Neural cell (in vitro differentiated cells): ENCODE results near the gene GH1. TPM values are rescaled to one million over a fixed set of nuclear protein-coding genes. Genes with fewer than 3 reads are reported as not detected.

Experiments
- H2AFZ ChIP-seq: fragments of 200-600, 300-800 bp; sonication (generic), shearing (Covaris generic); 2 replicates; pipeline ENCODE4 v1.6.0; 2014; ENCODE audit warnings: low read depth, mild to moderate bottlenecking, antibody characterized with exemption, low read length, moderate library complexity
- H3F3A ChIP-seq: fragments of 200-600 bp; shearing (Covaris generic); 2 replicates; pipeline ENCODE4 v1.6.1; 2016; ENCODE audit warnings: mild to moderate bottlenecking, moderate library complexity, mixed read lengths, antibody characterized with exemption, low read length; ENCODE audit not compliant: insufficient read depth, poor library complexity, severe bottlenecking
- H3K27ac ChIP-seq: fragments of 200-600, 300-800 bp; sonication (generic), shearing (Covaris generic); 2 replicates; pipeline ENCODE4 v1.5.1; 2014; ENCODE audit warnings: mild to moderate bottlenecking, low read length, moderate library complexity
- H3K27me3 ChIP-seq: fragments of 300-800, 200-600 bp; sonication (generic), shearing (Covaris generic); 2 replicates; pipeline ENCODE4 v1.6.0; 2014; ENCODE audit warnings: mild to moderate bottlenecking, low read depth, low read length, moderate library complexity; ENCODE audit not compliant: insufficient read depth
- H3K36me3 ChIP-seq: fragments of 300-800, 200-600 bp; sonication (generic), shearing (Covaris generic); 2 replicates; pipeline ENCODE4 v1.5.1; 2014; ENCODE audit warnings: mild to moderate bottlenecking, antibody characterized with exemption, low read length, moderate library complexity; ENCODE audit not compliant: insufficient read depth
- H3K4me2 ChIP-seq: fragments of 300-800, 200-600 bp; sonication (generic), shearing (Covaris generic); 2 replicates; pipeline ENCODE4 v1.6.0; 2014; ENCODE audit warnings: mild to moderate bottlenecking, low read length
- H3K4me3 ChIP-seq: fragments of 300-800, 200-600 bp; sonication (generic), shearing (Covaris generic); 2 replicates; pipeline ENCODE4 v1.5.1; 2014; ENCODE audit warnings: mild to moderate bottlenecking, low read length, moderate library complexity
- H3K79me2 ChIP-seq: fragments of 200-600 bp; shearing (Covaris generic); replicated peaks from 2 replicates; pipeline ENCODE4 v1.6.0; 2014; ENCODE audit warnings: mild to moderate bottlenecking, low read length, moderate library complexity; ENCODE audit not compliant: insufficient read depth
- H3K9ac ChIP-seq: fragments of 300-800, 200-600 bp; sonication (generic), shearing (Covaris generic); 2 replicates; pipeline ENCODE4 v1.6.1; 2016; ENCODE audit warnings: mild to moderate bottlenecking, low read length, mixed read lengths
- H3K9me2 ChIP-seq: fragments of 200-600 bp; shearing (Covaris generic); 2 replicates; pipeline ENCODE4 v1.6.1; 2016; ENCODE audit warnings: mild to moderate bottlenecking, low read length, mixed read lengths; ENCODE audit not compliant: insufficient read depth
- H3K9me3 ChIP-seq: fragments of 200-600, 300-800 bp; sonication (generic), shearing (Covaris generic); 2 replicates; pipeline ENCODE4 v1.6.1; 2016; ENCODE audit warnings: mild to moderate bottlenecking, mixed run types, low read length, moderate library complexity, mixed read lengths
- H4K20me1 ChIP-seq: fragments of 200-600 bp; shearing (Covaris generic); 2 replicates; pipeline ENCODE4 v1.6.1; 2016; ENCODE audit warnings: mild to moderate bottlenecking, mixed run types; ENCODE audit not compliant: insufficient read depth
- EP300 ChIP-seq: fragments of 450-650 bp; conservative IDR thresholded peaks from 2 replicates; pipeline ENCODE4 v1.6.1; 2014; ENCODE audit warnings: antibody characterized with exemption, mild to moderate bottlenecking, moderate library complexity; ENCODE audit not compliant: poor library complexity, severe bottlenecking
- EZH2 ChIP-seq: fragments of 200-600, 300-800 bp; shearing (Covaris generic), sonication (generic); IDR thresholded peaks from 2 replicates; pipeline ENCODE4 v1.6.1; 2014; ENCODE audit warnings: antibody characterized with exemption, low read length, borderline replicate concordance, mild to moderate bottlenecking; ENCODE audit not compliant: insufficient read depth, poor library complexity, severe bottlenecking
- MXI1 ChIP-seq: fragments of 450-650 bp; conservative IDR thresholded peaks from 2 replicates; pipeline ENCODE4 v1.6.1; 2014; ENCODE audit warnings: antibody characterized with exemption, mild to moderate bottlenecking; ENCODE audit not compliant: poor library complexity, severe bottlenecking
- POLR2AphosphoS5 ChIP-seq: IDR thresholded peaks from 2 replicates; pipeline ENCODE4 v1.6.1; 2012
- RAD21 ChIP-seq: fragments of 450-650 bp; conservative IDR thresholded peaks from 2 replicates; pipeline ENCODE4 v1.6.1; 2014; ENCODE audit warnings: antibody characterized with exemption, mild to moderate bottlenecking, moderate library complexity
- SMC3 ChIP-seq: fragments of 450-650 bp; conservative IDR thresholded peaks from 2 replicates; pipeline ENCODE4 v1.6.1; 2014; ENCODE audit warnings: antibody characterized with exemption, mild to moderate bottlenecking, moderate library complexity; ENCODE audit not compliant: poor library complexity
- TAF1 ChIP-seq: IDR thresholded peaks from 2 replicates; pipeline ENCODE4 v1.6.1; 2012; ENCODE audit warnings: low read depth
- polyA plus RNA-seq: library from polyadenylated mRNA; depleted of rRNA; stranded (reverse); fragments of >200 nt; gene quantifications from 2 replicates; pipeline ENCODE4 v1.2.3, GENCODE V29; 2014
- TF ChIP-seq, protein P1 (sequence below): IDR thresholded peaks from 2 replicates; pipeline ENCODE4 v1.6.1; 2012; ENCODE audit warnings: borderline replicate concordance
- TF ChIP-seq, protein P2 (sequence below): fragments of 450-650 bp; IDR thresholded peaks from 2 replicates; pipeline ENCODE4 v1.5.1; 2014; ENCODE audit warnings: antibody characterized with exemption, mild to moderate bottlenecking, moderate library complexity; ENCODE audit not compliant: poor library complexity, severe bottlenecking

GH1 gene
- polyA plus RNA-seq, 1 donor from 2014 or later: not detected

DNA sequence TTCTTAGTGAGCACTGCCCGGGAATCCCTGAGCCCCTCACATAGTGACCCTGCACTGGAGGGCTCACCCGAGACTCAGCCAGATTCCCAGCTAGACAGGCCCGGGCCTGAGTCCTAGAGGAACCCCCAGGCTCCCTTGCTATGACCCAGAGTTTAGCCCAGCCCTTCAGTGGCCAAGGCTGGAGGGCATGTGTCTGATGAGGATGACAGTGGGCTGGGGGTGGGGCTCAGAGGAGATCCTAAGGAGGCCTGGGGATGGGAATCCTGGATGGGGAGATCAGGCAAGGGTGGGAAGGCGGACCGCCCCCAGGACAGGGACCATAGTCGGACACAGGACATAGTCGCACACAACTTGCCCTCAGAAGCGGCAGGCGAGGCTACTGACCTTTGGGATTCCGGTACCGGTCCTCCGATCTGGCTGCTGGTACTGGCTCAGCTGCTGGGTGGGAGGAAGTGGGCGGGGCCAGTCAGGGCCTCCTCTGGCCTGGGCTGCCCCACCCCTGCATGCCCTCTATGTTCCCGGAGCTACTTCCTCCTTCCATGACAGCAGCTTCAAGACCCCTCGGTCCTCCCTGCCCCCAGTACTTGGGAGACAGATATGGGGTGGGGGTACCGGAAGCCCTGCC lies 12.4 kb upstream of the GH1 start:
- Histone ChIP-seq H3F3A (no peaks in the 10 kb centered on the region), H3K36me3 (no peaks in the 10 kb centered on the region), H3K4me3 (no peak overlapping the region), H3K27me3 (no peaks in the 10 kb centered on the region), H3K4me2 (no peak overlapping the region), H3K9me3 (no peaks in the 10 kb centered on the region), H2AFZ (no peak overlapping the region), H3K9me2 (no peaks in the 10 kb centered on the region), H3K79me2 (no peaks in the 10 kb centered on the region), H4K20me1 (no peaks in the 10 kb centered on the region), H3K27ac (no peak overlapping the region), H3K9ac (no peak overlapping the region)
- TF ChIP-seq SMC3 (no peak), MXI1 (no peak), TAF1 (no peak), EP300 (no peak), POLR2AphosphoS5 (no peak), RAD21 (no peak), EZH2 (no peak)
- TF ChIP-seq, protein P1, sequence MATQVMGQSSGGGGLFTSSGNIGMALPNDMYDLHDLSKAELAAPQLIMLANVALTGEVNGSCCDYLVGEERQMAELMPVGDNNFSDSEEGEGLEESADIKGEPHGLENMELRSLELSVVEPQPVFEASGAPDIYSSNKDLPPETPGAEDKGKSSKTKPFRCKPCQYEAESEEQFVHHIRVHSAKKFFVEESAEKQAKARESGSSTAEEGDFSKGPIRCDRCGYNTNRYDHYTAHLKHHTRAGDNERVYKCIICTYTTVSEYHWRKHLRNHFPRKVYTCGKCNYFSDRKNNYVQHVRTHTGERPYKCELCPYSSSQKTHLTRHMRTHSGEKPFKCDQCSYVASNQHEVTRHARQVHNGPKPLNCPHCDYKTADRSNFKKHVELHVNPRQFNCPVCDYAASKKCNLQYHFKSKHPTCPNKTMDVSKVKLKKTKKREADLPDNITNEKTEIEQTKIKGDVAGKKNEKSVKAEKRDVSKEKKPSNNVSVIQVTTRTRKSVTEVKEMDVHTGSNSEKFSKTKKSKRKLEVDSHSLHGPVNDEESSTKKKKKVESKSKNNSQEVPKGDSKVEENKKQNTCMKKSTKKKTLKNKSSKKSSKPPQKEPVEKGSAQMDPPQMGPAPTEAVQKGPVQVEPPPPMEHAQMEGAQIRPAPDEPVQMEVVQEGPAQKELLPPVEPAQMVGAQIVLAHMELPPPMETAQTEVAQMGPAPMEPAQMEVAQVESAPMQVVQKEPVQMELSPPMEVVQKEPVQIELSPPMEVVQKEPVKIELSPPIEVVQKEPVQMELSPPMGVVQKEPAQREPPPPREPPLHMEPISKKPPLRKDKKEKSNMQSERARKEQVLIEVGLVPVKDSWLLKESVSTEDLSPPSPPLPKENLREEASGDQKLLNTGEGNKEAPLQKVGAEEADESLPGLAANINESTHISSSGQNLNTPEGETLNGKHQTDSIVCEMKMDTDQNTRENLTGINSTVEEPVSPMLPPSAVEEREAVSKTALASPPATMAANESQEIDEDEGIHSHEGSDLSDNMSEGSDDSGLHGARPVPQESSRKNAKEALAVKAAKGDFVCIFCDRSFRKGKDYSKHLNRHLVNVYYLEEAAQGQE: no peak
- TF ChIP-seq, protein P2, sequence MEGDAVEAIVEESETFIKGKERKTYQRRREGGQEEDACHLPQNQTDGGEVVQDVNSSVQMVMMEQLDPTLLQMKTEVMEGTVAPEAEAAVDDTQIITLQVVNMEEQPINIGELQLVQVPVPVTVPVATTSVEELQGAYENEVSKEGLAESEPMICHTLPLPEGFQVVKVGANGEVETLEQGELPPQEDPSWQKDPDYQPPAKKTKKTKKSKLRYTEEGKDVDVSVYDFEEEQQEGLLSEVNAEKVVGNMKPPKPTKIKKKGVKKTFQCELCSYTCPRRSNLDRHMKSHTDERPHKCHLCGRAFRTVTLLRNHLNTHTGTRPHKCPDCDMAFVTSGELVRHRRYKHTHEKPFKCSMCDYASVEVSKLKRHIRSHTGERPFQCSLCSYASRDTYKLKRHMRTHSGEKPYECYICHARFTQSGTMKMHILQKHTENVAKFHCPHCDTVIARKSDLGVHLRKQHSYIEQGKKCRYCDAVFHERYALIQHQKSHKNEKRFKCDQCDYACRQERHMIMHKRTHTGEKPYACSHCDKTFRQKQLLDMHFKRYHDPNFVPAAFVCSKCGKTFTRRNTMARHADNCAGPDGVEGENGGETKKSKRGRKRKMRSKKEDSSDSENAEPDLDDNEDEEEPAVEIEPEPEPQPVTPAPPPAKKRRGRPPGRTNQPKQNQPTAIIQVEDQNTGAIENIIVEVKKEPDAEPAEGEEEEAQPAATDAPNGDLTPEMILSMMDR: no peak

DNA sequence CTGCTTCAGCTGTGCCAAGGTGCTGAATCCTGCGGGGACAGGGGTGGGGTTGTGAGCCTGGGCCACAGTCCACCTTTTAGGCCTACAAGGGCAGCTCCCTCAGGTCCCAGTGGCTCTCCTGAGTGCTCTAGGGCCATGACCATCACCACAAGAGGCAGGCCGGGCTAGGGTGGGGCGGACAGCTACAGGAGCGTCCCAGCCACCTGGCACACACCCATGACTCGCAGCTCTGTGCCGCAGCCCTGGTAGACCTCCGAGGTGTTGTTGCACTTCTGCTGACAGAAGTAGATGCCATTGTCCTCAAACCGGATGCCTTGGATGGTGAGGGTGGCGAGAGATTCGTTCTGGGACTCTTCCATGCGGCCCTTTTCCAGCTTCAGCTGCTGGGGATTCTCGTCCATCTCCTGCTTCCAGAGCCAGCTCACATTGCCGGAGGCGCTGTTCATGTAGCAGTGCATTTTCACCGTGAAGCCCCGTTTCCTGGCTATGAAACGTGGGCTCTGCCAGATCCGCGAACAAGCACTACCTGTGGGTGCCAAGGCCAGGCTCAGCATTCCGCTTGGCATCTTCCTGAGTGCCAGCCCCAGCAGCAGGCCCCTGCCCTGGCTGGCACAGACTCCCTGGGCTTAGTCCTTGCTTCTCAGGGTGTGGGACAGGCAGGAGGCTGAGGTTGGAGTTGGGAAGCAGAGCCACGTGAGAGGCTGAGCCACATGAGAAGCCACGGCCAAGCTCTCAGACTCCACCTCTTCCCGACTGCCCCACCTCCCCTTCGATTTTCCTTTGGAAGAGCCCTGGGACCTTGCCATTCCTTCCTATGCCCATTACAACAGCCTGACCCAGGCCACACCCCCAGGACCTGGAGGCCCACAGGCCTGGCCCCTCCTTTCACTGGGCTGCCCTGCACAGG lies 11.5 kb upstream of the GH1 start:
- H3K79me2 ChIP-seq: no peaks in the 10 kb centered on the region
- no peaks in the 10 kb centered on the region for H4K20me1 ChIP-seq
- H3K4me2 ChIP-seq: no peak overlapping the region
- no peaks in the 10 kb centered on the region for H3K9me2 ChIP-seq
- no peak overlapping the region for H2AFZ ChIP-seq
- H3K9me3 ChIP-seq: no peaks in the 10 kb centered on the region
- H3K27me3 ChIP-seq: no peaks in the 10 kb centered on the region
- no peaks in the 10 kb centered on the region for H3K36me3 ChIP-seq
- TF ChIP-seq, protein P2: no peak
- TF ChIP-seq EP300 (no peak), POLR2AphosphoS5 (no peak), MXI1 (no peak), EZH2 (no peak), TAF1 (no peak), RAD21 (no peak), SMC3 (no peak)
- TF ChIP-seq, protein P1: no peak
- no peak overlapping the region for H3K9ac ChIP-seq
- H3K27ac ChIP-seq: no peak overlapping the region
- H3F3A ChIP-seq: no peaks in the 10 kb centered on the region
- H3K4me3 ChIP-seq: no peak overlapping the region
